ENCODE results near the gene NFIA.

GRCh38 chr1:61097722-61098121, 15.4 kb downstream of the NFIA start:
- no peak for TF ChIP-seq YY1 (IDR thresholded peaks at IDR 0.05; ENCODE audit: borderline replicate concordance in 1 of 3, control insufficient read depth in 1 of 3, extremely low read depth in 1 of 3, insufficient read depth in 3 of 3, insufficient read length in 1 of 3, insufficient replicate concordance in 2 of 3, low read depth in 1 of 3, low read length in 2 of 3)
- no peak for TF ChIP-seq MTA1 (IDR thresholded peaks at IDR 0.05; ENCODE audit: borderline replicate concordance)
